C4-2B (cell line): ENCODE measurements around the gene SERTAD1.

Experiments
- CTCF ChIP-seq: fragments of 450-650 bp; conservative IDR thresholded peaks from 2 replicates; pipeline ENCODE4 v1.5.1; 2017; ENCODE audit warnings: mild to moderate bottlenecking
- ZFX ChIP-seq: fragments of 450-650 bp; IDR thresholded peaks from 2 replicates; pipeline ENCODE4 v1.6.1; 2017

GRCh38 chr19:40444000-40444824 is 18.4 kb upstream of the SERTAD1 start, which contains the start of gene SERTAD3:
- TF ChIP-seq CTCF: no peak
- no peak for TF ChIP-seq ZFX
